HG02588 (cell line): ENCODE data around the gene INPP5A.

Experiments
- ATAC-seq: cut with Tn5 transposase; IDR thresholded peaks from one replicate; pipeline ENCODE4 v1.9.1; 2021; ENCODE audit warnings: mild to moderate bottlenecking, moderate library complexity; ENCODE audit not compliant: unreplicated experiment

Gene INPP5A

DNA sequence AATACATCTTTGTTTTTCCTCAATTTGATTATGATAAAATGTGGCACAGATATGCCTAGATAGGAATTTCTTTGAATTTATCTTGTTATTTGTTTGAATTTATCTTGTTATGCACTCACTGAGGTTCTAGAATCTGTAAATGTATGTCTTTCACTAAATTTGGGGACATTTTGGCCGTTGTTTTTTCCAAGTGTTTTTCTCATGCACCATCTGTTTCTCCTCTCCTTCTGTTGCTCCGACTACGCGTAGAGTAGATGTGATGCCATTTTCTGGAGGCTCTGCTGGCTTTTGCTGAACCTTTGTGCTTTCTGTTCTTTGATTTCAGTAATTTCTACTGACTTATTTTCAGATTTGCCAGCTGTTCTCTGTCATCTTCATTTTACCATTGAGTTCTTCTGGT is 101.9 kb downstream of the INPP5A start:
- no peak for ATAC-seq

DNA sequence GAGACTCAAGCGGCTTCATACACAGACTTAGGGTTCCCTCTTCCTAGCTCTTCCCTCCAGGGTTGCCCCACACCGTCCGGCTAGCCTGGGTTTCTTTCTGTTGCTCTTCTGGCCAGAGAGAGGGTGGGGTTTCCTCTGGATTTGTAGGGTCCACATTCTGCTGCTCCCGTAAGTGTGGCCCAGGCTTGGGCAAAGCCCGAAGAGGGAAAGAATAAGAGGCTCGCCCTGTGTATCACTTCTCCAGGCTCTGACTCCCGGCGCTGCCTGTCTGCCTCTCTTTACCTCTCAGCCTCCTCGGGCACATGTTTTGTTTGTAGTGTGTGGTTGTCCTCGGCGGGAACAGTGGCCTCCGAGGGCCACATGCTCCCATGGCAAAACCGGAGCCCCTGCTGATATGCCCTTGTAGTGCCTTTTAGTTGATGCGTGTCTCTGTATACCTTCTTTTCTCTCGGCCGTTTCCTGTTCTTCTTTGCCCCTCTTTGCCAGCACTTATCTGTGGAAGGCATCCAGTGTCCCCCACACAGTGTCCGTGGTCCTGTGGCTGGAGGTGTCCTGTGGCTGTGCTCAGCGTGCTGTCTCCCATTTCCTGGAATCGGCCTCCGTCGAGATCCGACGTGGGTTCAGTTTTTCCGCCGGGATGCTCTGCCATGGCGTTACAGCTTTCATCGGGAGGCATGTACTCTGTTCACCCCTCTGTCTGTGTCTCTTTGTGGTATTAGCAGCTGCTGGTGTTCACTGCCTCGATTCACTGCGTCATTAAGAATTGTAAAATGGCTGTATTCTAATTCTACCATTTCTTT is 102.9 kb downstream of the INPP5A start:
- ATAC-seq, result no peak

DNA sequence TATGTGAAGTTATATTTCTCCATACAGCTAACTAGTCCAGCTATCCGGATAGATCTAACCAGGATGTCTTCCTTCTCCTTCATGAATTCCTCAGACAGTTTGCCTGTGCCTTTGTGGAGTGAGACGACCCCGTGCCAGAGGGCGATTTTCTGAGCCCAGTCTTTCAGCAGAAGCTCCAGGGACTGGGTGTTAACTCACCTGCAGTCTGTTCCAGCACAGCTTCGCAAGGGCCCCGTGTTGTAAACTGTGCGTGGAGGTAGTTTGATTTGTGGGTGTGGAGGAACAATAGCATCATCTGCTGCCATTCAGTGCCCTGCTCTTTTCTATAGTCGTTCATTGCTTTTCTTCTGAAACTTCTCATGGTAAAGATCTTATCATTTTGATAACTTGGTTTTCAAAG is 103.8 kb downstream of the INPP5A start:
- ATAC-seq, result no peak

DNA sequence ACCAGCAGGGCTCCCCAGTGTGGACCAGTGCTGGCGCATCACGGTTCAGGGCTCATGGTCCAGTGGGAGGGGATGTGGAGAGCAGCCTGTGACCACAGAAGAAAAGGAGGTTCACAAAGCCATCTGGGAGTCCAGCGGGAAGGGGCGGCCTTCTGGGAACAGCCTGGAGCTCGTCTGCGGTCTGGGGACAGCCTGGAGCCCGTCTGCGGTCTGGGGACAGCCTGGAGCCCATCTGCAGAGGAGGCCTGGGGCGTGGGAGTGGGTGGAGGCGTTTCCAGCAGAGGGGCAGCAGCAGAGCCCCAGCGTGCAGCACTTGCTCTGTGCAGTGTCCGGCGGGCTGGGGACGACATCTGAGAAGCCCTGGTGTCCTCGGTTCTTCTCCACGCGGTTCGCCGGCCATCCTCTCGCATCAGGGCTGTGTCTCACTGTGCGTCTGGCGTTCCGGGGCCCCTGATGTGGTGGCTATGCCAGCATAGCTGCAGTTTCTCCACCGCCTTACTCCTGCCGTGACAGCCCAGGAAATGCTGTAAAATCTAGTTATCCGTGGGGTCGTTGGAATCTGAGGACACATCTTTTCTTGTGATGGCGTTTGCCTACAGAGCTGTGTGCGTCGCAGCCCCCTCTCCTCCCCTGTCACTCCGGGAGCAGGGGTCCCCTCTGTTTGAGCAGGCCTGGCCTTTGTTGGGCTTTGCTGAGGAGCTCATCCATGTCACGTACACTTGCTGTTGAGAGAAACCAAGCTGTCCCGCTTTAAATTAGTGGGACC is 104.6 kb downstream of the INPP5A start:
- no peak for ATAC-seq

DNA sequence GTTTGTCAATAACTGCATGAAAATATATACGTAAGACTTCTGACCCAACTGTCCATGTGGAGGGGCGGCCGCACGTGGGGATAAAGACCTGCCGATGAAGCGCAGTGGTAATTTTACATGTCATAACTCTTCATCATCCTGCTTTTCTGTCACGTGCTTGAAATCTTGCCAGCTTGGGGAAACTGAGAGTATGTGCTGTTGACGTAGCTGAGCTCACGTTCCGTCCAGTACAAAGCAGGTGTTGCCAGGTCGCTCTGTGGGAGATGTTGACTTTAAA is 105.1 kb downstream of the INPP5A start:
- no peak for ATAC-seq

DNA sequence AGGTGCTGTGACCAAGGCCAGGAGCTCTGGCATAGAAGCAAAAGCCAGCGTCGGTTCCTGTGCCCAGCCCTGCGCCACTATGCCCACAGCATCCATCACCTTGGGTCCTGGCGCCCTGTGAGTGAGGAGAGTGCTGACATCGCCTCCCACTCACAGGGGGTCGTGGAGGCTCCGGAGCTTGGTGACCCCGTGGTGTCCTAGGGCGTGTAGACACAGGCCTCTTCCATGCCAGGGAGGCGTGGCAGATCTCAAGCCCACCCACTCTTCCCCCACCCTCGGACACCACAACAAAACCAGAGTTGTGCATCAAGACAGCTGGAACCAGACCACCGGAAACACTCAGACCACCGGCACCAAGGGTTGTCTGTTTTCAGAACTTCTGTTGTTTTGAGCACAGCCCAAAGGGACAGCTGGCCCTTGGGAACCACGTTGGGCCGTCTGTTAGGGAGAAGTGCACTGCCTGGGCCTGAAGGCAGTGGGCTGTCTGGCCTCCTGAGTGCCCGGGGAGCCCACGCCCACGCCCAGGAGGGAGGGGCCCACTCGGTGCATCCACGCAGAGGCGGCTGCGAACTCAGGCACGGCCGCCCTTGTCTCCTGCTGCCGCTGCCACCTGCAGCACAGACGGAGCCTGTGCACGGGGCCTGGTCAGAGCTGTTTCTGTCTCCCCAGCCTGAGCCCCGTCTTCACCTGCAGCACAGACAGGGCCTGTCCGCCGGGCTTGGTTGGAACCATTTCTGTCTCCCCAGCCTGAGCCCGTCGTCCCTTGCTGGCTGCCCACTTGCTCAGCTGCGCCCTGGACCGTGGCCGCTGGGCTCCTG is 106.3 kb downstream of the INPP5A start:
- ATAC-seq, result no peak

DNA sequence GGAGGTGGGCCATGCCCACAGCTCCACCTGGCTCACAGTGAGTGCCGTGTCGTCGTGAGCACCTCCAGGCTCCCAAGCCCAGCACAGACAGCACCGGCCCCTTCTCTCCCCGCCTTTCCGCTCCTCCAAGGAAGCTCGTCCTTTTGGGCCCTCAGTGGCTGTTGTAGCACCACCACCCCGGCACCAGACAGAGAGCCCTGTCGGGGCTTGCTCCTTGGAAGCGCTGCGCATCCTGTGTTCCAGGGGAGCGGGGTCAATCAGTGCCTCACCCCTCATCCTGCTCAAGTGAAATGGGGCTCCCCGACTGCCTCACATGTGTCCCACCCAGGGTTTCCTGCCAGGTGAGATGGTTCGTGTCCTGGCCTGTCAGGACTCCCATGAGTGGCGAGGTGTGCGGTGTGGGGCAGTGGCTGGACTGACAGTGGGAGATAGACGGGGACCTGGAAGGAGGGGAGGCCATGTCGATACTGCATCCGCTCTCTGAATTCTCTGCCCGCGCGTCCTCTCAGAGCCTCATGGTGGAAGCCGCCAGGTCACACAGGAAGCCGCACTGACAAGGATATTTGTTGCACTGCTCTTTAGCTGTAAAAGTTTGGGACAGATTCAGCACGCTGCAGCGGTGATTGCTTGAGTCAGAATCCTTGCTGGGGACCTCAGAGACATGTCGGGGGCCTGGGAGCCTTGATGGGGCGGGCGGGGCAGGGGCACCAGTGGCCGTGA is 107.1 kb downstream of the INPP5A start:
- no peak for ATAC-seq

DNA sequence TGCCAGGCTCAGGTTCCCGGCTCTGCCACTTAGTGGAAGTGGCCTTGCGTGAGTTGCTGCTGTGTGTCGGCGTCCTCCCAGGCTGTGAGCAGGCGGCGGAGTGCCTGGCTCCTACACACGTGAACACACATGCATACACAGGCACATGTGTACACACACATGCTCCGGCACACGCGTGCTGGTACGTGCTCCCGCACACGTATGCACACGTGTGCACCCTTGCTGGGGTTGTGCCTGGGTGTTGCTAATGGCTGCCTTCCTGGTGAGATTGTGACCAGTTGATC is 107.6 kb downstream of the INPP5A start:
- ATAC-seq, result no peak

DNA sequence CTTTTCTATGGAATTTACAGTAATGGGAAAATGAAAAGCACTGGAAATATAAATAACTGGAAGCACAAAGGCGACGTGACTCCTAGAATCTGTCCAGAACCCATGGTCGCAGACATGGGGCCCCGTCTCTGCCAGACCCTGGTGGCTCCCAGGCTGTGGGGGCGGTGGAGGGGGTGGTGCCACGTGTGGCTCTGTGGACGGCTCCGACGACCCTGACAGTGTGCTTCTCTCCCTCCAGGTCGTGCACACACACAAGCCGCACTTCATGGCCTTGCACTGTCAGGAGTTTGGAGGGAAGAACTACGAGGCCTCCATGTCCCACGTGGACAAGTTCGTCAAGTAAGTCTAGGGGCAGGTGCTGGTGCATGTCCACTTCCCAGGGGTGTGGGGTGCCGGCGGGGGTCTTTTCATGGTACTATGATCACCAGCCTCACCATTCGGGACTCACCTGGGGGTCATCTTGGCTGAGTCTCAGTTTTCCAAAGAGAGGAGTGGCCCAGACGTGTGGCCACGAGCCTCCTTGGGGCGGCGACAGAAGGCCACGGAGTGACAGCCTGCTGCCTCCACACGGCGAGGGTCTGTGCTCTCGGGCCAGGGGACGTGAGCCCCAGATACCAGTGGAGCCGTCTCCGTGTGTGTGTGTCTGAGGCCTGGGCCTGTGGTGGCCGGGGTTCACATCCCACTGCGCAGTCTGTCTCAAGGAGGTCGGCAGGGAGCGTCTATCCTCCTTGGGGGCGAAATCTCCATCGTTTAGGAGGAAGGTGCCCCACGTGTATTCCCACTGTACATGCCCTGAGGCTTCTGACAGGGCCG is 108.2 kb downstream of the INPP5A start:
- ATAC-seq, result no peak

DNA sequence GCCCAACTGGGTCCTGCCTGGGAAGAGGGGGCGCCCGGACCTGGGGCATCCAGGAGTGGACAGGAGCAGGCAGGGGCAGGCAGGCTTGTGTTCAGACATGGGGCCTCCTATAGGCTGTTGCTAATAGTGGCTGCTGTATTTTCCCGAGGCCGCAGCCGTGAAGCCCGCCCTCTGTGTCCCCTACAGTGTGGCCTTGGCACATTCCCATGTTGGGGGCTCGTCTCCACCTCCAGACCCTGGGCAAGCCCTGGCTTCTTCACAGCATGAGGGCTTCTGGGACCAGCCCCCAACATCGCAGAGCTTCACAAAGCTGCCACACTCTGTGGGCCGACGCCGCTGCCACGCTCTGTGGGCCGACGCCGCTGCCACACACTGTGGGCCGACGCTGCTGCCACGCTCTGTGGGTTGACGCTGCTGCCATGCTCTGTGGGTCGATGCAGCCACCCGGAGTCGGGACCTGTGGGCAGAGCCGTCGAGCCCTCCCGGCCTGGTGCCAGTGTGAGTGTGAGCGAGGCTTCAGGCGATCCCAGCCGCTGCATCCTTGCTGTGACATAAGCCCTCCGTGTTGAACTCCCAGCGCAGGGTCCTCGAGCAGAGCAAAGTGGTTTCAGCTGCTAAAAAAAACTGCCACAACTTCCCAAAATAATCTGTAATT is 109.0 kb downstream of the INPP5A start:
- ATAC-seq, result no peak

DNA sequence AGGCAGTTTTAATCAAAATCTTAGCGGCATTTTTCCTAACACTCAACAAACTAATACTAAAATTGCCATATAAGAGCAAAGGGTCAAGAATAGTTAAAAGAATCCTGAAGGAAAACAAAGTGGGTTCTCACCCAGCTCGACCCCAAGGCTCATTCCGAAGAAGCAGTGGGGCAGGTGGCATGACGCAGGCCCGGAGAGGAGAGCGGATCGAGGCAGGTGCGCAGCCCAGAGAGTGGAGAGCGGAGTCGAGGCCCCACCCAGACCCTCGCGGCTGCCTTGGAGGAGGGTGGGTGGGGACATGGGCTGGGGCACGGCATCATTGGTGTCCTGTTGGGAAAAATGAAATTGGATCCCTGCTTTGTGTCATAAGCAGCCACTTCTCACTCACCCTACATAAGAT is 109.8 kb downstream of the INPP5A start:
- ATAC-seq, result no peak

DNA sequence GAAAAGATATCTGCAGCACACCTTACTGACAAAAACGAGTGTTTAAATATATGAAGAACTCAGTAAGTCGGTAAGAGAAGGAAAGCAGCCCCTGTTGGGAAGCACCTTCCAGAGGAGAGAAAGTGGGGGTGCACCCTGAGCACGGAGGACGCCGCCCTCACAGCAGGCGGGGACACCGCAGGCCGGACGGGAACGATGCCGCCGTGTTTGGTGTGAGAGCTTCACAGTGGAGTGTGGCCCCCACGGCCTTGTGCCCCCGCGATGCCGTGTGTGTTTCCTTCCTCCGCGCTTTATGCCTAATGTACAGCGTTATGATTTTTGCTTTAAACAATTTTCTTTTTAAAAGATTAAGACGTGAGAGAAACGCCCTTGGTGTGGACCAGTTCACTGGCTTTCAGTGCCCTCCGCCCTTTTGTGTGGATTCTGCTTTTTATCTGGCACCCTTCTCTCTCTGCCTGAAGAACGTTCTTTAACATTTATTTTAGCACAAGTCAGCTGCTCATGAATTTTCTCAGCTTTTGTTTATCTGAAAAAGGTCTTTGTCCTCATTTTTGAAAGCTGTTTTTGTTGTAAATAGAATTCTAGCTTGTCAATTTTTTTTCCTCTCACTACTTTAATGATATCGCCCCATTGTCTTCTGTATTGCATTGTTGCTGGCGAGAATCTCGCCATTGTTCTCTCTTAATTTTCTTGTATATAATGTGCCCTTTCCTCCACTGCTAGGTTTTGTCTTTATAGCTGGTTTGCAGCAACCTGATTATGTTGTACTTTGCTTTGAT is 110.7 kb downstream of the INPP5A start:
- no peak for ATAC-seq

DNA sequence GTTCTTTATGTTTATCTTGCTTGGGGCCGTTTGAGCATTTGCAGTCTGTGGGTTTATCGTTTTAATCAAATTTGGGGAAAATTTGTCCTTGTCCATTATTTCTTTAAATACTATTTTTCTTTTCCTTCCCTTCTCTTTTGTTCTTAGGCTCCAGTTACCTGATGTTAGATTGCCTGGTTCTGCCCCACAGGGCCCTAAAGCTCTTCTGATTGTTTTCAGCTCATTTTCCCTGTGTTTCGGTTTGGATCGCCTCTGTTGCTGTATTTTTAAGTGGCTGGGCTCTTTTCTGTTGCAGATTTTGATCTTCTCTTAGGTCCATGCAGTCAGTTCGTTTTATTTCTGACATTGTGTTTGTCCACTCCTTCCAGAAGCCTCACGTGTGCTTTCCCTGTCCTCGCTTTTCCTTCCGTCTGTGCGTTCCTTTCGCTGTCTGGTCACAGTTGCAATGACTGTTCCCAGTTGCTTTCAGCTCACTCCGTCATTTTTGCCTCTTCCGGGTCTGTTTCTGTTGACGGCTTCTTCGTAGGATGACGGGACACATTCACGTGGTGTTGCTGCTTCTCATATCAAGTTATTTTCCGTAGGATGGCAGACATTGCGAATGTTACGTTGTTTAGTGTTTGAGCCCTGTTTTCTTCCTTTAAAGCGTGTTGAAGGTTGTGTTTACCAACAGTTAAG is 111.4 kb downstream of the INPP5A start:
- no peak for ATAC-seq

DNA sequence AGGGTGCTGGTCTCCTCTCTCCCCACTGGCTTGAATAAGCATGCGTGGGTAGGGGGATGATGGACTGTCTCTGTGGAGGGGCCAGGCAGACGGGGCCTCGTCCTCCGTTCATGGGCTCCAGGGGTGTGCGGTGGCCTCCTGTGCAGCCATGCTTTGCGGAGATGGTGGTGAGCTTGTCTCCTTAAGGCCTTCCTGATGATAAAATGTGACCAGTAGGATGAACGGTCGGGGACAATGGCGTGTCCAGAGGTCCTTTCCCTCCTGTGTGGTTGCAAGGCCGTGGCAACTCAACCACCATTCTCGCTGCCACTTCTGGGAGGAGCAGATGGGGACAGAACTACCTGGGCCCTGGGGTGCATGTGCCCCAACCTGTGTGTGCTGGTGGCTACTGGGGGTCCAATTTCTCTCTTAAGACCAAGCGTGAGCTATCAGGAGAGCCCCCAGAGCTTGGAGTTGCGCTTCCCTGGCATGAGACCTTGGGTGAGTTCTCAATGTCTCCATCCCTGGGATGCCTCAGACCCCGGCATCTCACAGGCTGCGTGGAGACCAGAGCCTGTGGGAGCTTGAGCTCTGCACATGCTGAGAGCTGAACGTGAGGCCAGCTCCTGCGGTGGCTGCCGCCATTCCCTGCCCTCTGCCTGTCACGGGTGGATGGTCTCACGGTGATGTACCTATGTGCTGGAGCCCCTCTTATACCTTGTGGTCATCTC is 112.2 kb downstream of the INPP5A start:
- ATAC-seq, result no peak

DNA sequence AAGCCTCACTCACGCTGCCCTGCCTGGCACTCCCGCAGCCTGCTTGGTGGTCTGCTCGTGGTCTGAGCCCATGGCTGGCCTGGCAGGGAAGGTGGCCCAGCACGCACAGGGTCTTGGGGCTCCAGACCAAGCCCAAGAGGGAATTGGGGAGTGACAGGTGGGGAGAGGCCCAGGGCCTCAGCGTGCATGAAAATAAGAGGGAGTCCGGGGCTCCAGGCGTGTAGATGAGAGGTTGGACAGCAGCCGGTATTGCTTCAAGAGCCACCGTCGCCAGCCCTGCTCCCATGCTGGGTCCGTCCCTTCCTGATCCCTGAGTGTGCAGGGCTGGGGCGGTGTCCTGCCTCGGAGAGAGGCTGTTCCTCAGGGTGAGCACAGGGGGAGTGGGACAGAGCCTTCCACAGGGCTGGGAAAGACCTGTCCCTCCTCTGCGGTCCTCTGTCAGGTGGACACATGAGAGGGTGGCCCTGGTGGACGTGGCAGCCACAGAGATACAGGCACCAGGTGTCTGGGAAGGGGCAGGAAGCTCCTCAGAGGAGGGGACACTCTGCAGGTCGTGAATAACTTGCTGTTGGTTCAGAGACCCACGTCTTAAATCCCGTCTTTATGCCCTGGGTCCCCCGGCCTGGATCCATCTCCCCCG is 113.1 kb downstream of the INPP5A start:
- ATAC-seq, result no peak

DNA sequence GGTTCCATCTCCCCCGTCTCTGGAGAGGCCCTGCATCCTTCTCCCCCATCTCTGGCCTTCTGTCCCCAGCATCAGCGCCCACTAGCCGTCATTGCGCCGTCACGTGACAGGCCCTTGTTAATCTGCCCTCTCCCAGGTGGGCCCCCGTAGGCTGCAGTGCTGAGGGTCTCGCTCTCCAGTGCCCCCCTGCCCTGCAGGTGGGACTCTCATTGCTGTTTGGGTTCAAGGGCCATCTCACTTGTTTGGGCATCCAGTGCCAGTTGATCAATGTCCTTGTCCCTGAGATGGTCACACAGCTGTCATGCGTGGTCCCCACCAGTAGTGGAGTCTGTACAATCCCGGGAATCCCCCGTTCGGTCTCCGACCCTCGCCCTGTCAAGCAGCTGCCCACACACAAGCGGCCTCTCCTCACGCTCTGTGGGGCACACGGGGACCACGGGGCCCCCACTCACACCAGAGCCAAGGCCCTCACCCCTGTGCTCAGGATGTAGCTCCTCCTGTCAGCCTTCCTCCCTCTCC is 114.0 kb downstream of the INPP5A start:
- ATAC-seq, result no peak

DNA sequence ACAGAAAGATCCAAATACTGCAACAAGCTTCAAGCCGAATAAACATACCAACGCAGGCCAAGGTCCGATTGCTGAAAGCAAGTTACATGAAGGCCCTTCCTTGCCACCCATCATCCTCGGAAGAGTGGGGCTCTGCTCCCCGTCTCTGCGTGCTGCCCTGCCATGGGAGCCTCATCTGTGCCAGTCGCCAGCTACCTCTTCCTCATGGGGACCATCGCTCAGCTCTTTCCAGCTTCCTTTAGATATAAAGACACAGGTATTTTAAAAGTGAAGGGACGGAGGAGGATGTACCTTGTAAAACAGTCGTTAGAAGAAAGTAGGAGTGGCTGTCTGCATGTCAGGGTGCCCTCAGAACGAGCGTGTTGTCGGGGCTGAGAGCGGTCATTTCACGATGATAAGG is 114.9 kb downstream of the INPP5A start:
- no peak for ATAC-seq
